HS-5 (cell line): ENCODE results near the gene SRCIN1.

Experiments
- DNase-seq: peaks from one replicate; pipeline ENCODE4 v3.0.0-alpha.2; 2012; ENCODE audit warnings: low read depth

Gene SRCIN1

GRCh38 chr17:38561416-38562214 lies 44.1 kb downstream of the SRCIN1 start:
- no peak for DNase-seq

GRCh38 chr17:38560503-38561318 lies 45.0 kb downstream of the SRCIN1 start:
- DNase-seq, result no peak

GRCh38 chr17:38559880-38560230 lies 45.9 kb downstream of the SRCIN1 start:
- DNase-seq, result no peak

- DNase-seq, result no peak
Observed at GRCh38 chr17:38559051-38559879, 46.5 kb downstream of the SRCIN1 start.

GRCh38 chr17:38558728-38559050 lies 47.1 kb downstream of the SRCIN1 start:
- DNase-seq, result no peak

GRCh38 chr17:38557836-38558727 lies 47.7 kb downstream of the SRCIN1 start:
- DNase-seq, result peak; percentile 69

- DNase-seq, result no peak
Observed at GRCh38 chr17:38557396-38557795, 48.4 kb downstream of the SRCIN1 start.

GRCh38 chr17:38556239-38556638 lies 49.5 kb downstream of the SRCIN1 start:
- DNase-seq, result no peak

- DNase-seq, result no peak
Observed at GRCh38 chr17:38554430-38555350, 51.1 kb downstream of the SRCIN1 start.

GRCh38 chr17:38552343-38552742 lies 53.4 kb downstream of the SRCIN1 start:
- DNase-seq, result no peak

GRCh38 chr17:38551121-38551520 lies 54.6 kb downstream of the SRCIN1 start:
- DNase-seq, result no peak

GRCh38 chr17:38550661-38551060 lies 55.1 kb downstream of the SRCIN1 start:
- DNase-seq, result no peak

GRCh38 chr17:38549285-38549684 lies 56.5 kb downstream of the SRCIN1 start:
- DNase-seq, result no peak

- DNase-seq, result no peak
Observed at GRCh38 chr17:38547444-38547843, 58.3 kb downstream of the SRCIN1 start.

- DNase-seq, result no peak
Observed at GRCh38 chr17:38546396-38546795, 59.4 kb downstream of the SRCIN1 start.

- DNase-seq, result no peak
Observed at GRCh38 chr17:38545531-38546225, 60.1 kb downstream of the SRCIN1 start.

- DNase-seq, result no peak
Observed at GRCh38 chr17:38544839-38545209, 60.9 kb downstream of the SRCIN1 start.

GRCh38 chr17:38544175-38544838 lies 61.4 kb downstream of the SRCIN1 start:
- DNase-seq, result no peak

GRCh38 chr17:38543403-38544174 lies 62.2 kb downstream of the SRCIN1 start:
- no peak for DNase-seq
